MM.1S (cell line): ENCODE measurements around the gene PCDHA12.

Experiments used
- DNase-seq: peaks from one replicate; pipeline ENCODE4 v3.0.0-alpha.2; 2015
- H2AFZ ChIP-seq: fragments of 300-600 bp; sonication (generic); 2 replicates; pipeline ENCODE4 v1.6.0; 2016; ENCODE audit warnings: antibody characterized with exemption, low read length
- H3F3A ChIP-seq: fragments of 300-600 bp; sonication (generic); 2 replicates; pipeline ENCODE4 v1.6.1; 2016; ENCODE audit warnings: mild to moderate bottlenecking, antibody characterized with exemption, low read length, moderate library complexity, mixed read lengths; ENCODE audit not compliant: insufficient read depth
- H3K27ac ChIP-seq: fragments of 300-600 bp; sonication (generic); 2 replicates; pipeline ENCODE4 v1.5.1; 2016; ENCODE audit warnings: mild to moderate bottlenecking, low read length
- H3K27me3 ChIP-seq: fragments of 300-600 bp; sonication (generic); replicated peaks from 2 replicates; pipeline ENCODE4 v1.6.0; 2016; ENCODE audit warnings: low read length; ENCODE audit not compliant: insufficient read depth
- H3K36me3 ChIP-seq: fragments of 300-600 bp; sonication (generic); replicated peaks from 2 replicates; pipeline ENCODE4 v1.6.1; 2016; ENCODE audit warnings: mild to moderate bottlenecking, low read length, mixed read lengths; ENCODE audit not compliant: insufficient read depth
- H3K4me1 ChIP-seq: fragments of 300-600 bp; sonication (generic); 2 replicates; pipeline ENCODE4 v1.6.1; 2016; ENCODE audit warnings: low read length, mixed read lengths
- H3K4me2 ChIP-seq: fragments of 300-600 bp; sonication (generic); 2 replicates; pipeline ENCODE4 v1.6.0; 2016; ENCODE audit warnings: low read depth, low read length
- H3K4me3 ChIP-seq: fragments of 300-600 bp; sonication (generic); 2 replicates; pipeline ENCODE4 v1.5.1; 2016; ENCODE audit warnings: low read length, mixed read lengths
- H3K79me2 ChIP-seq: fragments of 300-600 bp; sonication (generic); 2 replicates; pipeline ENCODE4 v1.6.1; 2016; ENCODE audit warnings: mixed run types, low read length, mixed read lengths
- H3K9ac ChIP-seq: fragments of 300-600 bp; sonication (generic); 2 replicates; pipeline ENCODE4 v1.6.1; 2016; ENCODE audit warnings: low read length, mixed read lengths
- H3K9me2 ChIP-seq: fragments of 300-600 bp; sonication (generic); replicated peaks from 2 replicates; pipeline ENCODE4 v1.6.1; 2016; ENCODE audit warnings: mild to moderate bottlenecking, low read length, mixed read lengths; ENCODE audit not compliant: insufficient read depth
- H3K9me3 ChIP-seq: fragments of 300-600 bp; sonication (generic); replicated peaks from 2 replicates; pipeline ENCODE4 v1.6.1; 2016; ENCODE audit warnings: mild to moderate bottlenecking, low read length, mixed read lengths; ENCODE audit not compliant: insufficient read depth
- H4K20me1 ChIP-seq: fragments of 300-600 bp; sonication (generic); 2 replicates; pipeline ENCODE4 v1.6.1; 2016; ENCODE audit warnings: mild to moderate bottlenecking, low read length, moderate library complexity, mixed read lengths; ENCODE audit not compliant: insufficient read depth
- CTCF ChIP-seq: fragments of 300-600 bp; sonication (generic); IDR thresholded peaks from 2 replicates; pipeline ENCODE4 v1.5.1; 2016; ENCODE audit warnings: antibody characterized with exemption, low read length, mixed read lengths
- EZH2 ChIP-seq: fragments of 300-600 bp; sonication (generic); optimal IDR thresholded peaks from 2 replicates; pipeline ENCODE3; 2017; ENCODE audit warnings: low read depth, mild to moderate bottlenecking, antibody characterized with exemption, low read length, mixed read lengths
- EZH2phosphoT487 ChIP-seq: fragments of 300-600 bp; sonication (generic); IDR thresholded peaks from 2 replicates; pipeline ENCODE4 v1.6.1; 2018; ENCODE audit warnings: antibody characterized with exemption, low read length

PCDHA12 gene

GRCh38 chr5:140926443-140927227 is 51.5 kb downstream of the PCDHA12 start:
- no peak overlapping the region for H3K9ac ChIP-seq
- H3K4me1 ChIP-seq, result no peaks in the 10 kb centered on the region
- TF ChIP-seq EZH2phosphoT487, result no peak
- TF ChIP-seq EZH2, result no peak
- H3F3A ChIP-seq, result no peaks in the 10 kb centered on the region
- H3K9me2 ChIP-seq, result no peaks in the 10 kb centered on the region
- H3K9me3 ChIP-seq, result no peaks in the 10 kb centered on the region
- no peak overlapping the region for H2AFZ ChIP-seq
- DNase-seq, result no peak
- H3K27ac ChIP-seq, result no peak overlapping the region
- H3K4me3 ChIP-seq, result no peak overlapping the region
- no peaks in the 10 kb centered on the region for H3K27me3 ChIP-seq
- H3K79me2 ChIP-seq, result no peaks in the 10 kb centered on the region
- H4K20me1 ChIP-seq, result no peaks in the 10 kb centered on the region
- no peak overlapping the region for H3K4me2 ChIP-seq
- H3K36me3 ChIP-seq, result no peaks in the 10 kb centered on the region

GRCh38 chr5:140927228-140927573 is 52.1 kb downstream of the PCDHA12 start:
- no peak overlapping the region for H3K9ac ChIP-seq

More at GRCh38 chr5:140927228-140927573, 52.1 kb downstream of the PCDHA12 start:
- H3K27ac ChIP-seq, result no peak overlapping the region
- no peaks in the 10 kb centered on the region for H3K9me2 ChIP-seq
- TF ChIP-seq CTCF (no peak), EZH2phosphoT487 (no peak), EZH2 (no peak)
- no peak overlapping the region for H2AFZ ChIP-seq
- no peaks in the 10 kb centered on the region for H3K79me2 ChIP-seq
- H3F3A ChIP-seq, result no peaks in the 10 kb centered on the region
- H4K20me1 ChIP-seq, result no peaks in the 10 kb centered on the region
- DNase-seq, result no peak
- H3K4me3 ChIP-seq, result no peak overlapping the region
- H3K27me3 ChIP-seq, result no peaks in the 10 kb centered on the region
- H3K4me1 ChIP-seq, result no peaks in the 10 kb centered on the region
- H3K36me3 ChIP-seq, result no peaks in the 10 kb centered on the region
- no peaks in the 10 kb centered on the region for H3K9me3 ChIP-seq
- no peak overlapping the region for H3K4me2 ChIP-seq
